GM12865 (cell line): ENCODE data around the gene ITPKB.

ENCODE experiments used
- DNase-seq: peaks from one replicate; pipeline ENCODE4 v3.0.0; 2010; ENCODE audit warnings: low read depth
- H3K4me3 ChIP-seq: 2 replicates; pipeline ENCODE4 v1.5.1; 2011; ENCODE audit warnings: mild to moderate bottlenecking, low read depth, low read length, control low read depth
- TF ChIP-seq, protein P1 (sequence below): IDR thresholded peaks from 2 replicates; pipeline ENCODE4 v1.5.1; 2011; ENCODE audit warnings: low read length, control low read depth, low read depth, inconsistent platforms; ENCODE audit not compliant: insufficient read depth; ENCODE audit errors: missing control alignments

ITPKB gene

DNA sequence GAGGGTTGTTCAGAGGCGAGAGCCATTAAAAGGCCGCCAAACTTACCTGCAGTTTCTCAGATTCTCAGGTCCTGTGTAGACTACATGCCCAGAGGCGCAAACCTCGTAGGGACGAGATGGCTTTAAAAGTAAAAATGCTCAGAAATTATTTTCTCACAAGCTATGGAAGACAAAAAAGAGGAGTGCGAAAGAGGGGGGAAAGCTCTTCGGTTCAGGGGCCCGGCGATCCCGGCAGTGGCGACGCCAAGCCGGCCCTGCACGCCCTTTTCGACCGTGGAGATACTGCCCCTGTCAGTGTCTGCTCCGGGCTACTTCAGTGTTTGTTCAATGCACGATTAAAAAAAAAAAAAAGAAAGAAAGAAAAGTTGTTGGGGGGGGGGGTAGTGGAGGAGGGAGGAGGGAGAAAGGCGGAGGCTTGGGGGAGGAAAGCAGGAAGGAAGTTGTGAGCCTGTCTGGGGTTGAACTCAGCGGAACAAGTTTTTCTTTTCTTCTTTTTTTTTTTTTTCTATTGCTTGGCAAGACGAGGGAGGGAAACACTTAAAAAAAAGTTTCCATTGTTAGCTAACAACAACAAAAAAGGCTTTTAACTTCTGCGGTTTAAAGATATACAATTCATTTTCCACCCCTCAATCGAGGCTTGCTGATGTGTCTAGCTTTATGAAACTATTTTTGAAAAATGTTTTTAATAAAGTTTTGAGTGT is at the start of gene ITPKB:
Gene ITPKB (minus strand): TSS at position 288 of the 701 bp plus-strand sequence. CDS start 1,824 bp downstream, outside the sequence.
- peak; percentile 74 for DNase-seq
- peak within 1 kb of the TSS; percentile 95 for H3K4me3 ChIP-seq
- TF ChIP-seq, protein P1, sequence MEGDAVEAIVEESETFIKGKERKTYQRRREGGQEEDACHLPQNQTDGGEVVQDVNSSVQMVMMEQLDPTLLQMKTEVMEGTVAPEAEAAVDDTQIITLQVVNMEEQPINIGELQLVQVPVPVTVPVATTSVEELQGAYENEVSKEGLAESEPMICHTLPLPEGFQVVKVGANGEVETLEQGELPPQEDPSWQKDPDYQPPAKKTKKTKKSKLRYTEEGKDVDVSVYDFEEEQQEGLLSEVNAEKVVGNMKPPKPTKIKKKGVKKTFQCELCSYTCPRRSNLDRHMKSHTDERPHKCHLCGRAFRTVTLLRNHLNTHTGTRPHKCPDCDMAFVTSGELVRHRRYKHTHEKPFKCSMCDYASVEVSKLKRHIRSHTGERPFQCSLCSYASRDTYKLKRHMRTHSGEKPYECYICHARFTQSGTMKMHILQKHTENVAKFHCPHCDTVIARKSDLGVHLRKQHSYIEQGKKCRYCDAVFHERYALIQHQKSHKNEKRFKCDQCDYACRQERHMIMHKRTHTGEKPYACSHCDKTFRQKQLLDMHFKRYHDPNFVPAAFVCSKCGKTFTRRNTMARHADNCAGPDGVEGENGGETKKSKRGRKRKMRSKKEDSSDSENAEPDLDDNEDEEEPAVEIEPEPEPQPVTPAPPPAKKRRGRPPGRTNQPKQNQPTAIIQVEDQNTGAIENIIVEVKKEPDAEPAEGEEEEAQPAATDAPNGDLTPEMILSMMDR: no peak

DNA sequence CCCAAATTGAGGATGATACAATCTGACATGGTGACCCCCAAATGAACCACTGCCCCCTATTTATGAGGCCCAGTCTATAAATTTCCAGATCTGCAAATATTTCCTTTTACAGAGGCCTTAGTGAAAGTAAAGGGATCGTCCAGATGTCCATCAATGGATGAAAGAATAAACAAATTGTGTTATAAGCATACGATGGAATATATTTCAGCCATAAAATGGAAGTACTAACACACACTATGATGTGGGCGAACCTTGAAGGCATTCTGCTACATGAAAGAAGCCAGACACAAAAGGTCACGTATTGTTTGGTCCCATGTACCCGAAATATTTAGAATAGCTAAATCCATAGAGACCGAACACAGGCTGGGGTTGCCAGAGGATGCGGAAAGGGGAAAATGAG is 48.6 kb upstream of the ITPKB start:
- TF ChIP-seq, protein P1: no peak
- DNase-seq: no peak
- no peak overlapping the region for H3K4me3 ChIP-seq

DNA sequence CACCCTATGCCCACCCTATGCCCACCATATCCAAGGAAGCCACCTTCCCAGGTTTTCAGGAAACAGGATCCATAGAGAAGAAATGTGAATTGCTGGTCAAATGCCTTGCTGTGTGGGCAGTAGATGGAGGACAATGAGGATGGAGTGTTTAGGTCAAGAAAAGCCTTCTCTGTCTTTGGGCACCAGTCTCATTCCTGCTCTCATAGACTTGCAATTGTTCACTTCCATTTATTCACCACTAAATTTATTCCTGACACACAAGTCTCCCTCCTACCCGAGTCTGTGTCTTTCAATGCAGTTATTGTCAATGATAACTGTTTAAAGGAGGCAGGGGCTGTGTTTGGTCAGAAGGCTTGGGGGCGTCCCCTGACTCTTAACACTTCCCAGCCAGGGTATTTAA is 48.0 kb upstream of the ITPKB start:
- no peak for DNase-seq
- TF ChIP-seq, protein P1: no peak
- H3K4me3 ChIP-seq: no peak overlapping the region

DNA sequence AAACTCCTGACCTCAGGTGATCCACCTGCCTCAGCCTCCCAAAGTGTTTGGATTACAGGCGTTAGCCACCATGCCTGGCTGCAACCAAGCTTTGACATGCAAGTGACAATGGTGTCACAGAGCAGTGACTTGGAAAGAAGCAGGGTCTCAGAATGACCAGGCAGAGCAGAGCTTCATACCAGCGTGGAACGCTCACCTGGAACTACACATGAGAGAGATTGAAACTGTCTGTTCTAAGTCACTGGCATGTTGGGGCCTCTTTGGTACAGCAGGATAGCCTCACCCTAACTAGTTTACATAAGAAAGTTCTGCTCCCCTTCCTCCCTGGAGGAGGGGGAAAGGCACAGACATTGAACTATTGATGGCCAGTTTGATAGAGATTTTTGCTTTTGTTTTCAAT is 47.5 kb upstream of the ITPKB start:
- peak; percentile 90 for DNase-seq

DNA sequence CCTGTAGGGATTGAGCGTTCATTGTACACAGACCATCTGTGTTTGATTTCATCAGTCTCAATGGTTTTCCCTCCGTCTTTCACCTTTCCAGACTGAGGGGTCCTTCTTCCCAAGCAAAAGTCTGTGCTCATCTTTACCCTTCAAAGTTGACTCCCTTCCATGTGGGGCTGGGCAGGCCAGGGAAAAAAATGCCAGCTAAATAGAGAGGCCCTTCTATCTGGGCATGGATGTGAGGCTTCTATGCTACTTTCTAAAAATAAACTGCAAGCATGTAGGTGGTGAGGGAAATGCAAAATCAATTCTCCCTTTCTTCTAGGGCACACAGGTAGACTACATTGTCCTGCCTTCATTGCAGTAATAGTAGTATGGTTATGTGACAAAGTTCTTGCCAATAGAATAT is 46.7 kb upstream of the ITPKB start:
- TF ChIP-seq, protein P1: no peak
- H3K4me3 ChIP-seq: no peak overlapping the region
- DNase-seq: no peak

More for the DNA sequence above, 47.5 kb upstream of the ITPKB start:
- TF ChIP-seq, protein P1: no peak
- H3K4me3 ChIP-seq: no peak overlapping the region

DNA sequence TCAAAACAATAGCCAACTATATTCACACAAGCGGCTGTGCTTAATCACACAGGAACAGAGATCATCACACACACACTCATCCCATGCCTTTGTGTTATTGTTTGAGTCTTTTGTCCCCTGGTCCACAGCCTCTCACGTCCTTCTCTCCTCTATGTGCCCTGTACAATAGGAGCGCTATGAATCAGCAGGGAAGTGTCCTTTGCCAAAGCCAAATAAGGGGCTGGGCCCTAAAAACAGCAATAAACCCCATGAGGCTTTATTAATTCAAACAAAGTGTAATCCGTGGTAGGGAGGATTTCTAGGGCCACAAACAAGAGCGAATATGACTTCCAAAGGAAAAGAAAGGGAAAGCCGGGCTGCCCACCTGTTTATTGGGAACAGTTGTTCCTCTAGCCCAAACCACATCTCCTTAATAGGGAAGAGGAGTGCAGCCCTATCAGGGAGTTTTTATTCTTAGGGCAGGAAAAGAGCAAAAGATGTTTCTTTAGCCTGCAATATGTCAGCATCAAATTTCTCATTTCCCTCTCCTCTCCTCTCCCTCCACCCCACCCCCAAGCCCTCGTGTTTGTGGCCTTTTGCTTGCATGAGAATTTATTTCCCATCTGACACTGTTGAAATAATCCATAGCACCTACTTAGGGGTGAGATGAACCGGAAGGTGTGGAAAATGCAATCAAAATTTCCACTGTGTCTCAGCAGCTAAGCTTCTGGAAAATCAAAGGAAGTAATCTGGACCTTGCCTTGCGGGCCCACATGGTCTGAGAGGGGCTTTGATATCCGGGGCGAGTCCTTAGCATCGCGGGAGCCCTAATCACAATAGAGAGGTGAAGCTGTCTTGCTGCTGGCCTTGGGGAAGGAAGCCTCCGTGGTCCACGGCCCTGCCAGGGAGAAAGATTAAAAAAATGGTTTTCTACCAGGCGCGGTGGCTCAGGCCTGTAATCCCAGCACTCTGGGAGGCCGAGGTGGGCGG is 45.3 kb upstream of the ITPKB start:
- DNase-seq: no peak
- TF ChIP-seq, protein P1: no peak
- no peak overlapping the region for H3K4me3 ChIP-seq
